Ovary (tissue), 9 donors: Measurements from ENCODE around the gene KATNIP. TPM values are rescaled to one million over a fixed set of nuclear protein-coding genes. Genes with fewer than 3 reads are reported as not detected.

ENCODE experiments used
- DNase-seq, 5 donors: peaks; one replicate each; pipeline ENCODE4 v3.0.0-alpha.2; 2019 to 2020
- H3K27ac ChIP-seq, 2 donors: fragments of 200-600 bp; one replicate each; pipeline versions ENCODE4 v1.5.1 to v1.8.0; 2019 to 2022
- H3K27me3 ChIP-seq: fragments of 200-600 bp; one replicate; pipeline ENCODE4 v1.8.0; 2022
- H3K36me3 ChIP-seq: fragments of 200-600 bp; sonication (generic); one replicate; pipeline ENCODE4 v1.5.1; 2019
- H3K4me1 ChIP-seq: one replicate; pipeline ENCODE4 v1.8.1; 2013; ENCODE audit warnings: mild to moderate bottlenecking, moderate library complexity; ENCODE audit not compliant: insufficient read depth
- H3K4me3 ChIP-seq: fragments of 200-600 bp; sonication (generic); one replicate; pipeline ENCODE4 v1.5.1; 2017
- H3K9me3 ChIP-seq, 2 donors: fragments of 200-600 bp in 1 of 2; sonication (generic) in 1 of 2; one replicate each; pipeline versions ENCODE4 v1.5.1 to v1.8.1; 2013 to 2019; ENCODE audit warnings: mild to moderate bottlenecking in 1 of 2, moderate library complexity in 1 of 2
- EP300 ChIP-seq: sonication (generic); formaldehyde crosslinking; IDR thresholded peaks from one replicate; pipeline ENCODE4 v1.6.1; 2017; ENCODE audit warnings: antibody characterized with exemption
- POLR2A ChIP-seq: fragments of 450-650 bp; IDR thresholded peaks from one replicate; pipeline ENCODE4 v1.6.1; 2017; ENCODE audit warnings: antibody characterized with exemption, mild to moderate bottlenecking, moderate library complexity
- WGBS, 3 donors: extraction: QIAGEN DNeasy Blood & Tissue Kit in 1 of 3; methylation state at CpG; one replicate each; pipeline versions ENCODE4 v1.1.5 to v1.1.7; 2013 to 2017; 5-methylcytosine and 5-hydroxymethylcytosine counted together
- intact Hi-C, 4 donors: fragments of 100-400 bp; cut with DNase I; formaldehyde crosslinking; loops; one replicate each; pipeline versions ENCODE4 v1.11.0 to v1.15.1; 2022 to 2023
- polyA plus RNA-seq, 2 donors: library from polyadenylated mRNA; stranded (reverse); fragments of 200-250 nt in 1 of 2; fragments of 350-450 nt in 1 of 2; fragmentation: Illumina TruSeq in 1 of 2; extraction: RNeasy Lipid Tissue Mini Kit (QIAGEN cat#74804) in 1 of 2; gene quantifications; one replicate each; pipeline ENCODE4 v1.2.3, GENCODE V29; 2013 to 2014
- total RNA-seq, 7 donors: library from RNA; depleted of rRNA in 2 of 7; stranded (reverse); fragments of >200 nt in 2 of 7; fragmentation: NEBNext Ultra II Directional in 3 of 7; extraction: Animal tissue kit (Norgen Biotek cat#: 25700) in 3 of 7; gene quantifications; one replicate each; pipeline versions ENCODE4 v1.1.0 to v1.2.4, GENCODE V29; 2016 to 2023
- TF ChIP-seq, protein P1 (sequence below), 3 donors: fragments of 450-650 bp in 2 of 3; fragments of 200-600 bp in 1 of 3; IDR thresholded peaks; one replicate each; pipeline versions ENCODE4 v1.5.1 to v1.8.0; 2016 to 2022; ENCODE audit warnings: antibody characterized with exemption in 3 of 3, mild to moderate bottlenecking in 1 of 3
- donor health status: DM: no; HTN: no; CAD: no; lungs with moderate emphysema.
- donor health status: DM: no; HTN: no; CAD: no.
- donor health status: Bipolar disorder and iron deficiency.
- donor health status: DM: yes; HTN: yes; CAD: no.
- donor health status: DM: no; HTN: no; CAD: no.
- donor health status: DM: yes; HTN: yes; CAD: no.

KATNIP gene
- total and polyA plus RNA-seq, 9 donors: 8.4 to 32.9 (median 19.3) TPM

DNA sequence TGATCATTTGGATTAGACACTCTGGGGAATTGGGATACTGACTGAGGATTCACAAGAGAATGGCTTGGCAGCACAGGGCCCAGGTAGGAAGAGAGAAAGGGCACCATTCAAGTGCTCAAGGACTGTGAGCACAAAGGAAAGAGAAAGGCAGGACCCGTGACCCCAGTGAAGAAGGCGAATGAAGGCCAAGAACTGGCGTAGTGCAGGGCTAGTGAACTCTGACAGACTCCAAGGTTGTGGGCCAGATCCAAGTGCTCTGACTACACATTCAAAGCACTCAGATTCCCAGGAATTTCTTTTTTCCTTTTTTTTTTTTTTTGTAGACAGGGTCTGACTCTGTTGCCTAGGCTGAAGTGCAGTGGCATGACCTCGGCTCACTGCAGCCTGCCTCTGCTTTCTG lies 5.3 kb upstream of the KATNIP start:
- H3K27ac ChIP-seq: no peak overlapping the region
- H3K4me1 ChIP-seq: peaks cover 16% of the 10 kb centered on the region
- H3K27me3 ChIP-seq: no peaks in the 10 kb centered on the region
- DNase-seq: no peak
- H3K9me3 ChIP-seq: no peaks in the 10 kb centered on the region
- TF ChIP-seq, protein P1, sequence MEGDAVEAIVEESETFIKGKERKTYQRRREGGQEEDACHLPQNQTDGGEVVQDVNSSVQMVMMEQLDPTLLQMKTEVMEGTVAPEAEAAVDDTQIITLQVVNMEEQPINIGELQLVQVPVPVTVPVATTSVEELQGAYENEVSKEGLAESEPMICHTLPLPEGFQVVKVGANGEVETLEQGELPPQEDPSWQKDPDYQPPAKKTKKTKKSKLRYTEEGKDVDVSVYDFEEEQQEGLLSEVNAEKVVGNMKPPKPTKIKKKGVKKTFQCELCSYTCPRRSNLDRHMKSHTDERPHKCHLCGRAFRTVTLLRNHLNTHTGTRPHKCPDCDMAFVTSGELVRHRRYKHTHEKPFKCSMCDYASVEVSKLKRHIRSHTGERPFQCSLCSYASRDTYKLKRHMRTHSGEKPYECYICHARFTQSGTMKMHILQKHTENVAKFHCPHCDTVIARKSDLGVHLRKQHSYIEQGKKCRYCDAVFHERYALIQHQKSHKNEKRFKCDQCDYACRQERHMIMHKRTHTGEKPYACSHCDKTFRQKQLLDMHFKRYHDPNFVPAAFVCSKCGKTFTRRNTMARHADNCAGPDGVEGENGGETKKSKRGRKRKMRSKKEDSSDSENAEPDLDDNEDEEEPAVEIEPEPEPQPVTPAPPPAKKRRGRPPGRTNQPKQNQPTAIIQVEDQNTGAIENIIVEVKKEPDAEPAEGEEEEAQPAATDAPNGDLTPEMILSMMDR (IDR thresholded peaks at IDR 0.05): no peak
- TF ChIP-seq POLR2A: no peak
- TF ChIP-seq EP300: no peak
- intact Hi-C loops: no loop called here
- H3K4me3 ChIP-seq: no peak overlapping the region
- 89 to 96% (median 95%) methylated on average over 4 of the region's 4 CpGs for WGBS, 3 donors
- H3K36me3 ChIP-seq: no peaks in the 10 kb centered on the region

DNA sequence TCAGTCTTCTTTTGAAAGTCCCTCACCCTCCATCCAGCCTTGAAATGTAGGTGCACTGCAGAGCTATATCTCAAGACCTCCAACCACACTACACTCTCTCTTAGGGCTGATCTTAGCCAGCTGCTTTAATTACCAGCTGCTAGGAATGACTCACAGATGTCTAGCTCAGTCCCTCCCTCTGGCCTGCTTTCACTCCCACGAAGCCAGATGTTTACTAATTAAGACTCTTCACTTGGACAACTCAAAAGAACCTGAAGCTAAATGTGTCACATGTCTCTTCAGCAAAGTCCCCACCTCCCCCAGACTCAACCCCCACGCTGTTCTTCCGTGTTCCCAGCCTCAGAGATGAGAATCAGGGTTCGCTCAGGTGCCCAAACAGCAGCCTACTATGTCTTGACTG lies 2.8 kb upstream of the KATNIP start:
- TF ChIP-seq POLR2A: no peak
- TF ChIP-seq EP300: no peak
- TF ChIP-seq, protein P1 (IDR thresholded peaks at IDR 0.05): no peak
- H3K4me3 ChIP-seq: no peak overlapping the region
- no peaks in the 10 kb centered on the region for H3K9me3 ChIP-seq
- no peak overlapping the region for H3K27ac ChIP-seq
- no peaks in the 10 kb centered on the region for H3K36me3 ChIP-seq
- no peaks in the 10 kb centered on the region for H3K27me3 ChIP-seq
- H3K4me1 ChIP-seq: peaks cover 16% of the 10 kb centered on the region
- DNase-seq: peak in 2 of 5 donors; percentile 22 to 35
- intact Hi-C loops: no loop called here
- 21 to 29% (median 26%) methylated on average over 4 of the region's 4 CpGs for WGBS, 3 donors

DNA sequence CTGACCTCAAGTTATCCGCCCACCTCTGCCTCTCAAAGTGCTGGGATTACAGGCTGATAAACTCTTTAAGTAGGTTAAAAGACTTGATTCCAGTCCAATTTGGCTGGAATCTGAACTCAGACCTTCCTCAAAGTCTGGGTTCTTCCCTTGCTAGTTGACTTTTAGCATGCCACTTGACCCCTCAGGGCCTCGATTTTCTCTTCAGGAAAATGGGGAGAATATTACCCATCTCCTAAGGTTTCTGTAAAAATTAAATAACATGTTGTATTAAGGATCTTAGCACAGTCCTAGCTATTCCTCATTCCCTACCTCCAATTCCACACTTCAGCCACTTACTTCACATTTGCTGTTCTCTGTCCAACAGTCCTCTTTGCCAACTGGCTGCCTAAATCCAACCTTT lies 2.1 kb upstream of the KATNIP start:
- 51 to 65% (median 53%) methylated on average over 2 of the region's 2 CpGs for WGBS, 3 donors
- no peak for DNase-seq
- intact Hi-C loops: no loop called here
- H3K36me3 ChIP-seq: no peaks in the 10 kb centered on the region
- H3K4me1 ChIP-seq: peaks cover 16% of the 10 kb centered on the region
- no peak overlapping the region for H3K4me3 ChIP-seq
- no peaks in the 10 kb centered on the region for H3K9me3 ChIP-seq
- TF ChIP-seq, protein P1 (IDR thresholded peaks at IDR 0.05): no peak
- TF ChIP-seq POLR2A: no peak
- no peak for TF ChIP-seq EP300
- no peaks in the 10 kb centered on the region for H3K27me3 ChIP-seq
- H3K27ac ChIP-seq: no peak overlapping the region

DNA sequence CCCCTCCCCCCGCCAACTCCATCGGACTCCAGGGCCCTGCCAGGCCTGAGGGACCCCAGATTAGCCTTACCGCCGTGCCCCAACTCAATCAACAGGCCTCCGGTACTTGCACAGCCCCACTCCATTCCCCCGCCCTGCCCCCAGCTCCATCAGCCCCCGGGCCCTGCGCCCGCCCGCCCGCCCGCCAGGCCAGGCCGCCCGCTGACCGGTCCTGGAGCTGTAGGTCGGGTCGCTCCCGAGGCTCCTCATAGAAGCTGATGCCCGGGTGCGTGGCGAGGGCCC lies 539 bp upstream of the KATNIP start:
- Histone ChIP-seq H3K36me3 (no peaks in the 10 kb centered on the region), H3K4me3 (peak overlapping the region; percentile 65), H3K9me3 (no peaks in the 10 kb centered on the region), H3K27me3 (no peaks in the 10 kb centered on the region), H3K27ac (peak overlapping the region in 1 of 2 donors; percentile 42), H3K4me1 (peaks cover 16% of the 10 kb centered on the region)
- TF ChIP-seq, protein P1 (IDR thresholded peaks at IDR 0.05): no peak
- TF ChIP-seq EP300 (no peak), POLR2A (no peak)
- no peak for DNase-seq
- intact Hi-C loops: no loop called here
- 0 to 3% (median 1%) methylated on average over 5 to 21 of the region's 21 CpGs for whole genome bisulfite sequencing, 3 donors

DNA sequence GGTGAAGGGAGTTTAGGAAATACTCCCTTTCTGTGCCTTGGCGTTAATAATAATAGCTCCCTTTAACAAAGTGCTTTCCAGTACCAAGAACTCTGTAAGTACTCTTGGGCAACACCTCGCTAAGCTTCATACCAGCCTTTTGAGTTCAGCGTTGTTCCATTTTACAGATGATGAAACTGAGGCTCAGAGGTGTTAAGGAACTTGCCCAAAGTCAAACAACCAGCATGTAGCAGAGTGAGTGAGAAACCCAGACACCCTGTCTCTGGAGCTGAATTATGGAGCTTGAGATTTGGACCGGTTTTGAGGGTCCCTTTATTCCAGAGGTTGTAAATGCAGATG lies 607 bp downstream of the KATNIP start:
- peak overlapping the region; percentile 65 for H3K4me3 ChIP-seq
- H3K4me1 ChIP-seq: peaks cover 16% of the 10 kb centered on the region
- H3K27me3 ChIP-seq: no peaks in the 10 kb centered on the region
- peak overlapping the region in 1 of 2 donors; percentile 65 for H3K27ac ChIP-seq
- intact Hi-C loops: no loop called here
- no peak for TF ChIP-seq POLR2A
- TF ChIP-seq, protein P1 (IDR thresholded peaks at IDR 0.05): no peak
- TF ChIP-seq EP300: no peak
- WGBS, 3 donors: 27 to 39% (median 28%) methylated on average over 4 of the region's 4 CpGs
- no peaks in the 10 kb centered on the region for H3K9me3 ChIP-seq
- no peak for DNase-seq
- no peaks in the 10 kb centered on the region for H3K36me3 ChIP-seq
